H9 (cell line): ENCODE measurements around the gene PTGR1. TPM values are rescaled to one million over a fixed set of nuclear protein-coding genes. Genes with fewer than 3 reads are reported as not detected.

Experiments
- DNase-seq: peaks from one replicate; pipeline ENCODE4 v3.0.0-alpha.2; 2017
- H2AFZ ChIP-seq: one replicate; pipeline ENCODE4 v1.6.1; 2013; ENCODE audit warnings: mild to moderate bottlenecking, low read length, control low read depth, moderate library complexity
- H2AK5ac ChIP-seq: 2 replicates; pipeline ENCODE4 v1.6.1; 2013; ENCODE audit warnings: low read length, control low read depth, mixed read lengths; ENCODE audit not compliant: insufficient read length
- H2BK120ac ChIP-seq: one replicate; pipeline ENCODE4 v1.6.1; 2013; ENCODE audit warnings: low read depth, mild to moderate bottlenecking, low read length, control low read depth, inconsistent platforms; ENCODE audit not compliant: poor library complexity, severe bottlenecking
- H2BK12ac ChIP-seq: 2 replicates; pipeline ENCODE4 v1.6.1; 2013; ENCODE audit warnings: low read length, control low read depth, mixed read lengths, low read depth; ENCODE audit not compliant: insufficient read length
- H2BK15ac ChIP-seq: 2 replicates; pipeline ENCODE4 v1.6.1; 2013; ENCODE audit warnings: low read depth, low read length, control low read depth
- H2BK20ac ChIP-seq: one replicate; pipeline ENCODE4 v1.6.1; 2013; ENCODE audit warnings: low read depth, mild to moderate bottlenecking, low read length, control low read depth, inconsistent platforms; ENCODE audit not compliant: poor library complexity, severe bottlenecking
- H2BK5ac ChIP-seq: 2 replicates; pipeline ENCODE4 v1.6.1; 2013; ENCODE audit warnings: low read length, control low read depth, mixed read lengths; ENCODE audit not compliant: insufficient read length
- H3K14ac ChIP-seq: 2 replicates; pipeline ENCODE4 v1.6.1; 2013; ENCODE audit warnings: low read length, control low read depth; ENCODE audit not compliant: insufficient read depth
- H3K18ac ChIP-seq: 2 replicates; pipeline ENCODE4 v1.6.1; 2013; ENCODE audit warnings: low read depth, mild to moderate bottlenecking, mixed read lengths, low read length, control low read depth; ENCODE audit not compliant: insufficient read length
- H3K23ac ChIP-seq: 2 replicates; pipeline ENCODE4 v1.6.1; 2013; ENCODE audit warnings: low read length, control low read depth, mixed read lengths, low read depth; ENCODE audit not compliant: insufficient read length
- H3K23me2 ChIP-seq: 2 replicates; pipeline ENCODE4 v1.6.1; 2013; ENCODE audit warnings: low read depth, mild to moderate bottlenecking, mixed read lengths, low read length, control low read depth; ENCODE audit not compliant: insufficient read length, poor library complexity, severe bottlenecking
- H3K27ac ChIP-seq: 2 replicates; pipeline ENCODE4 v1.5.1; 2013; ENCODE audit warnings: low read length, control low read depth, mixed read lengths, low read depth; ENCODE audit not compliant: insufficient read length
- H3K27me3 ChIP-seq: 2 replicates; pipeline ENCODE4 v1.6.1; 2013; ENCODE audit warnings: low read length, control low read depth, inconsistent platforms; ENCODE audit not compliant: insufficient read depth
- H3K4ac ChIP-seq: 2 replicates; pipeline ENCODE4 v1.6.1; 2013; ENCODE audit warnings: low read depth, mild to moderate bottlenecking, control low read depth, inconsistent platforms, low read length, moderate library complexity
- H3K4me1 ChIP-seq: 2 replicates; pipeline ENCODE4 v1.6.1; 2013; ENCODE audit warnings: low read length, control low read depth, inconsistent platforms; ENCODE audit not compliant: insufficient read depth
- H3K4me2 ChIP-seq: 2 replicates; pipeline ENCODE4 v1.6.1; 2013; ENCODE audit warnings: low read length, control low read depth, mixed read lengths; ENCODE audit not compliant: insufficient read length, insufficient read depth
- H3K56ac ChIP-seq: 2 replicates; pipeline ENCODE4 v1.6.1; 2013; ENCODE audit warnings: low read depth, mild to moderate bottlenecking, mixed read lengths, low read length, control low read depth; ENCODE audit not compliant: insufficient read length
- H3K79me1 ChIP-seq: 2 replicates; pipeline ENCODE4 v1.6.1; 2013; ENCODE audit warnings: low read depth, mild to moderate bottlenecking, moderate library complexity, low read length, control low read depth, inconsistent platforms; ENCODE audit not compliant: insufficient read depth, poor library complexity, severe bottlenecking
- H3K79me2 ChIP-seq: 2 replicates; pipeline ENCODE4 v1.6.1; 2013; ENCODE audit warnings: low read length, control low read depth, inconsistent platforms; ENCODE audit not compliant: insufficient read depth
- H3K9ac ChIP-seq: 2 replicates; pipeline ENCODE4 v1.6.1; 2013; ENCODE audit warnings: low read length, control low read depth, mixed read lengths; ENCODE audit not compliant: insufficient read length; ENCODE audit errors: extremely low read depth
- H3K9me3 ChIP-seq: one replicate; pipeline ENCODE4 v1.6.1; 2013; ENCODE audit warnings: low read depth, low read length, inconsistent platforms; ENCODE audit not compliant: control insufficient read depth
- H3T11ph ChIP-seq: one replicate; pipeline ENCODE4 v1.6.1; 2013; ENCODE audit warnings: mild to moderate bottlenecking, low read length, control low read depth, inconsistent platforms
- H4K20me1 ChIP-seq: one replicate; pipeline ENCODE4 v1.6.1; 2013; ENCODE audit not compliant: control insufficient read depth, insufficient read length, insufficient read depth
- H4K5ac ChIP-seq: 2 replicates; pipeline ENCODE4 v1.6.1; 2013; ENCODE audit warnings: low read depth, mild to moderate bottlenecking, mixed read lengths, low read length, control low read depth; ENCODE audit not compliant: insufficient read length
- H4K8ac ChIP-seq: replicated peaks from 2 replicates; pipeline ENCODE4 v1.6.1; 2013; ENCODE audit warnings: low read length, control low read depth, mixed read lengths, low read depth; ENCODE audit not compliant: insufficient read length
- H4K91ac ChIP-seq: 2 replicates; pipeline ENCODE4 v1.6.1; 2013; ENCODE audit warnings: low read depth, mild to moderate bottlenecking, moderate library complexity, mixed read lengths, low read length, control low read depth; ENCODE audit not compliant: insufficient read length
- H3K27ac Mint-ChIP-seq, 3 experiments: 2 replicates in 2 of 3; 3 replicates in 1 of 3; pipeline ENCODE4 v1.8.0; 2020 to 2021; ENCODE audit warnings: mixed read lengths in 3 of 3, mild to moderate bottlenecking in 1 of 3, moderate library complexity in 1 of 3
- H3K27me3 Mint-ChIP-seq: 2 replicates; pipeline ENCODE4 v1.8.0; 2021; ENCODE audit warnings: low read depth, mild to moderate bottlenecking, moderate library complexity, mixed read lengths
- H3K36me3 Mint-ChIP-seq, 3 experiments: 2 replicates in 2 of 3; 3 replicates in 1 of 3; pipeline ENCODE4 v1.8.0; 2020 to 2021; ENCODE audit warnings: low read depth in 3 of 3, mixed read lengths in 3 of 3; ENCODE audit not compliant: insufficient read depth in 1 of 3
- H3K4me1 Mint-ChIP-seq, 2 experiments: 2 replicates each; pipeline ENCODE4 v1.8.0; 2020; ENCODE audit warnings: mixed read lengths in 2 of 2
- H3K4me3 Mint-ChIP-seq, 2 experiments: 2 replicates in 1 of 2; 3 replicates in 1 of 2; pipeline ENCODE4 v1.8.0; 2020 to 2021; ENCODE audit warnings: mild to moderate bottlenecking in 2 of 2, mixed read lengths in 2 of 2, moderate library complexity in 1 of 2
- H3K9me3 Mint-ChIP-seq, 2 experiments: 2 replicates in 1 of 2; 3 replicates in 1 of 2; pipeline ENCODE4 v1.8.0; 2020; ENCODE audit warnings: mild to moderate bottlenecking in 2 of 2, mixed read lengths in 2 of 2, moderate library complexity in 1 of 2
- WGBS: extraction: QIAGEN DNeasy Blood & Tissue Kit; methylation state at CpG from one replicate; pipeline ENCODE4 v1.1.7; 2013; ENCODE audit warnings: missing lambda C conversion rate, low lambda C conversion rate, mixed read lengths; ENCODE audit not compliant: insufficient read length; ENCODE audit errors: extremely low coverage; 5-methylcytosine and 5-hydroxymethylcytosine counted together
- total RNA-seq: library from RNA; stranded (reverse); gene quantifications from 2 replicates; pipeline ENCODE4 v1.2.1, GENCODE V29; 2021
- TF ChIP-seq, protein P1 (sequence below): fragments of 200-600 bp; sonication (generic); conservative IDR thresholded peaks from 3 replicates; pipeline ENCODE4 v1.8.0; 2021; ENCODE audit warnings: antibody characterized with exemption, mild to moderate bottlenecking

PTGR1 gene
- total RNA-seq, 1 experiment from 2014 or later: 45.2 TPM

GRCh38 chr9:111601237-111602018 is 2.0 kb upstream of the PTGR1 start:
- H3K27ac ChIP-seq: no peak overlapping the region
- no peak overlapping the region for H2BK15ac ChIP-seq
- WGBS: no CpG with 5 or more reads among the region's 10 CpGs

More at GRCh38 chr9:111601237-111602018, 2.0 kb upstream of the PTGR1 start:
- no peak overlapping the region for H2BK20ac ChIP-seq
- Mint-ChIP-seq H3K9me3 (no peaks in the 10 kb centered on the region), H3K27me3 (peaks cover 12% of the 10 kb centered on the region), H3K4me1 (peaks cover 6 to 10% of the 10 kb centered on the region in 2 experiments; a peak in 3 of 4 replicates), H3K27ac (no peak overlapping the region), H3K4me3 (no peak overlapping the region; a peak in 1 of 5 replicates), H3K36me3 (peaks cover 6 to 14% (median 10%) of the 10 kb centered on the region in 3 experiments; a peak in 6 of 7 replicates)
- no peaks in the 10 kb centered on the region for H3K79me2 ChIP-seq
- no peak overlapping the region for H3K9ac ChIP-seq
- H3K9me3 ChIP-seq: no peaks in the 10 kb centered on the region
- H3K4ac ChIP-seq: no peak overlapping the region
- H4K20me1 ChIP-seq: no peaks in the 10 kb centered on the region
- no peak overlapping the region for H3T11ph ChIP-seq
- no peak overlapping the region for H3K4me2 ChIP-seq
- no peak for DNase-seq
- TF ChIP-seq, protein P1, sequence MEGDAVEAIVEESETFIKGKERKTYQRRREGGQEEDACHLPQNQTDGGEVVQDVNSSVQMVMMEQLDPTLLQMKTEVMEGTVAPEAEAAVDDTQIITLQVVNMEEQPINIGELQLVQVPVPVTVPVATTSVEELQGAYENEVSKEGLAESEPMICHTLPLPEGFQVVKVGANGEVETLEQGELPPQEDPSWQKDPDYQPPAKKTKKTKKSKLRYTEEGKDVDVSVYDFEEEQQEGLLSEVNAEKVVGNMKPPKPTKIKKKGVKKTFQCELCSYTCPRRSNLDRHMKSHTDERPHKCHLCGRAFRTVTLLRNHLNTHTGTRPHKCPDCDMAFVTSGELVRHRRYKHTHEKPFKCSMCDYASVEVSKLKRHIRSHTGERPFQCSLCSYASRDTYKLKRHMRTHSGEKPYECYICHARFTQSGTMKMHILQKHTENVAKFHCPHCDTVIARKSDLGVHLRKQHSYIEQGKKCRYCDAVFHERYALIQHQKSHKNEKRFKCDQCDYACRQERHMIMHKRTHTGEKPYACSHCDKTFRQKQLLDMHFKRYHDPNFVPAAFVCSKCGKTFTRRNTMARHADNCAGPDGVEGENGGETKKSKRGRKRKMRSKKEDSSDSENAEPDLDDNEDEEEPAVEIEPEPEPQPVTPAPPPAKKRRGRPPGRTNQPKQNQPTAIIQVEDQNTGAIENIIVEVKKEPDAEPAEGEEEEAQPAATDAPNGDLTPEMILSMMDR: no peak
- no peak overlapping the region for H3K14ac ChIP-seq
- no peaks in the 10 kb centered on the region for H3K27me3 ChIP-seq
- no peak overlapping the region for H2BK12ac ChIP-seq
- no peaks in the 10 kb centered on the region for H3K4me1 ChIP-seq
- no peak overlapping the region for H3K23ac ChIP-seq
- H3K79me1 ChIP-seq: no peaks in the 10 kb centered on the region
- no peak overlapping the region for H2BK120ac ChIP-seq
- no peak overlapping the region for H4K5ac ChIP-seq
- no peak overlapping the region for H2AFZ ChIP-seq
- no peak overlapping the region for H4K8ac ChIP-seq
- H4K91ac ChIP-seq: no peak overlapping the region
- no peak overlapping the region for H3K56ac ChIP-seq
- H3K18ac ChIP-seq: no peak overlapping the region
- peaks cover 18% of the 10 kb centered on the region for H3K23me2 ChIP-seq
- no peak overlapping the region for H2AK5ac ChIP-seq
- H2BK5ac ChIP-seq: no peak overlapping the region
